Pancreas (tissue), 10 donors: Measurements from ENCODE around the gene CCL1. TPM values are rescaled to one million over a fixed set of nuclear protein-coding genes. Genes with fewer than 3 reads are reported as not detected.

ENCODE experiments used
- ATAC-seq, 4 donors: fragments of 200-7000 bp; cut with Tn5 transposase; one replicate each; pipeline versions ENCODE4 v1.8.0 to v1.9.1; 2020; ENCODE audit warnings: mild to moderate bottlenecking in 4 of 4, moderate library complexity in 4 of 4
- DNase-seq, 6 donors: peaks; one replicate each; pipeline ENCODE4 v3.0.0-alpha.2; 2020
- FAIRE-seq: peaks from 2 replicates; lab custom pipeline; 2012; peaks lifted over from hg19 to GRCh38; lab: Jason Lieb, UNC
- H3K27ac ChIP-seq, 4 donors: fragments of 200-600 bp; sonication (generic); 1 replicate in 3 of 4; 2 replicates in 1 of 4; pipeline versions ENCODE4 v1.5.0 to v1.8.0; 2020
- H3K27me3 ChIP-seq, 4 donors: fragments of 200-600 bp; one replicate each; pipeline ENCODE4 v1.8.0; 2021
- H3K36me3 ChIP-seq, 3 donors: fragments of 200-600 bp; sonication (generic) in 1 of 3; one replicate each; pipeline versions ENCODE4 v1.5.0 to v1.8.0; 2020 to 2021
- H3K4me1 ChIP-seq, 3 donors: fragments of 200-600 bp; one replicate each; pipeline ENCODE4 v1.8.0; 2021
- H3K4me3 ChIP-seq, 4 donors: fragments of 200-600 bp; sonication (generic) in 2 of 4; one replicate each; pipeline versions ENCODE4 v1.5.0 to v1.8.0; 2020 to 2021
- H3K9me3 ChIP-seq, 4 donors: fragments of 200-600 bp; one replicate each; pipeline ENCODE4 v1.8.0; 2021
- CTCF ChIP-seq, 4 donors: fragments of 200-600 bp; sonication (generic) in 3 of 4; IDR thresholded peaks; one replicate each; pipeline versions ENCODE4 v1.5.0 to v1.8.0; 2021; ENCODE audit warnings: antibody characterized with exemption in 4 of 4
- WGBS, 2 donors: extraction: QIAGEN DNeasy Blood & Tissue Kit; methylation state at CpG; one replicate each; pipeline ENCODE4 v1.1.7; 2013; 5-methylcytosine and 5-hydroxymethylcytosine counted together
- intact Hi-C, 3 donors: fragments of 100-400 bp; cut with DNase I; formaldehyde crosslinking; loops; one replicate each; pipeline versions ENCODE4 v1.11.1 to v1.14.2; 2022
- polyA plus RNA-seq, 2 donors: library from polyadenylated mRNA; stranded (reverse); fragments of 200-250 nt; gene quantifications; one replicate each; pipeline ENCODE4 v1.2.3, GENCODE V29; 2013
- total RNA-seq, 6 donors: library from RNA; stranded (reverse); fragmentation: NEBNext Ultra II Directional in 4 of 6; extraction: Animal tissue kit (Norgen Biotek cat#: 25700) in 4 of 6; gene quantifications; one replicate each; pipeline versions ENCODE4 v1.2.1 to v1.2.4, GENCODE V29; 2021 to 2023
- donor health status: healthy with polysubstance abuse.
- donor health status: DM: no; HTN: no; CAD: no; lungs with moderate emphysema.
- donor health status: DM: no; HTN: no; CAD: no.
- donor health status: control.
- donor health status: control.
- donor health status: Bipolar disorder and iron deficiency.
- donor health status: DM: yes; HTN: yes; CAD: no.
- donor health status: DM: no; HTN: no; CAD: no.
- donor health status: DM: no; HTN: no; CAD: no.
- donor health status: DM: yes; HTN: yes; CAD: no.

Gene CCL1
- total and polyA plus RNA-seq, 8 donors, result not detected

DNA sequence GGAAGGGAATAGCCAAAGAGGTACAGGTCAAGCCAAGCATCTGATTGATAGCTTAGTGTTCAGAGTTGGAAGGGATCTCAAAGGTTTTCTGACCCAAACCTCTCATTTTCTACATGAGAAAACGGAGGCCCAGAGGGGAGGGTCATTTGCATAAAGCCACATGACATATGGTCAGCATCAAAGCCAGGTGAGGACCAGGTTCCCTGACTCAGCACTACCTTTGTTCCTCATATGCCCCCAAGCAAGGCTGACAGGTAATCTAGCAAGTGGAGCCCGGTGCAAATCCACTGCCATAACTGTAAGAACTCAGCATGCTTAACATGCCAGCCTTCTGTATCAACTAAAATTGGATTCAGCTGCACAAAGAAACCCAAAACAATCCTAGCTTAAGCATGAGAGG lies 28.2 kb upstream of the CCL1 start:
- H3K4me1 ChIP-seq, result peaks cover 0 to under 1% (median 0%) of the 10 kb centered on the region in 3 donors
- ATAC-seq (no peak), FAIRE-seq (no peak), DNase-seq (no peak)
- H3K36me3 ChIP-seq, result no peaks in the 10 kb centered on the region
- H3K27me3 ChIP-seq, result no peaks in the 10 kb centered on the region
- 56 to 58% methylated on average over 2 of the region's 2 CpGs for WGBS, 2 donors
- no peak for TF ChIP-seq CTCF (IDR thresholded peaks at IDR 0.05)
- H3K27ac ChIP-seq, result no peak overlapping the region
- intact Hi-C loops, result no loop called here
- H3K9me3 ChIP-seq, result no peaks in the 10 kb centered on the region
- H3K4me3 ChIP-seq, result no peak overlapping the region

DNA sequence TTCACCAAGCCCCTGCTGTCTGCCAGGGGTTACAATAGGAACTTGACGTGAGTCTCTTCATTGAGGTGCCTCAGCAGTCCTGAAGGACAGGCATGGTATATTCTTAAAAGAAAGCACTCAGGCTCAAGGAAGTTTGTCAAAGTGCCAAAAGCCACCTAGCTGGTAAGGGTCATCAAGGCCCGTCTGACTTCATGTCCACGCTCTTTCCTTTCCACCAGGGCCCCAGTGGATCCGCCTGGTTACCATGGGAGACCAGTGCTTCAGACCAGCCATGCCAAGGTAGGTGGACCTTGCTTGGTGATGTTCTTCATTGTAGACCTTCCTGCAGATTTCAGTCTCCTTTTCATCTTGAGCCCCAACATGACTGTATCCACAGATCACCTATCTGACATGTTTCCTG lies 27.6 kb upstream of the CCL1 start:
- ATAC-seq, result no peak
- Histone ChIP-seq H3K36me3 (no peaks in the 10 kb centered on the region), H3K4me1 (no peaks in the 10 kb centered on the region), H3K4me3 (no peak overlapping the region), H3K27ac (no peak overlapping the region), H3K27me3 (no peaks in the 10 kb centered on the region), H3K9me3 (no peaks in the 10 kb centered on the region)
- FAIRE-seq, result no peak
- 62 to 68% methylated on average over 4 of the region's 4 CpGs for WGBS, 2 donors
- TF ChIP-seq CTCF (IDR thresholded peaks at IDR 0.05), result no peak
- DNase-seq, result no peak
- intact Hi-C loops, result no loop called here

GRCh38 chr17:34389126-34389750 lies 26.2 kb upstream of the CCL1 start:
- FAIRE-seq, result no peak
- Histone ChIP-seq H3K4me1 (no peaks in the 10 kb centered on the region), H3K27ac (no peak overlapping the region), H3K36me3 (no peaks in the 10 kb centered on the region), H3K27me3 (no peaks in the 10 kb centered on the region), H3K9me3 (no peaks in the 10 kb centered on the region), H3K4me3 (no peak overlapping the region)
- DNase-seq, result no peak
- no peak for ATAC-seq
- TF ChIP-seq CTCF (IDR thresholded peaks at IDR 0.05), result no peak
- 48 to 57% methylated on average over 6 of the region's 6 CpGs for WGBS, 2 donors
- intact Hi-C loops, result no loop called here

DNA sequence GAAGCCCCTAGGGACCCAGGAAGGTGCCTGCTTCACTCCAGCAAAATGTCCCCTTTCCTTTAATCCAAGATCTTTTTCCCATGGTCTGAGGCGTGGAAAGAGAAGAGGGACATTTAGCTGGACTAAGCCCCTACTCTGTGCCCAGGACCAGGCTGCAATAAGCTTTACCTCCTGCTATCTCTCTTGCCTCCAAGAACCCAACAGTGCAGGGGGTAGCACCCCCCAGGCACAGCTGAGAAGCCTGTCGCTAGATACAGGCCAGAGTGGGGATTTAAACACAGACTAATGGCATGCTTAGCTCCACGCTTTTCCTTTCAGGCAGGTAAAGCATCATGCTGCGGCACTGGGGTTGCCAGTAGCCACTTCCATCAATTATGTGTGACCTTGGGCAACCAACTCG lies 24.5 kb upstream of the CCL1 start:
- FAIRE-seq (no peak), DNase-seq (no peak), ATAC-seq (no peak)
- TF ChIP-seq CTCF (IDR thresholded peaks at IDR 0.05), result no peak
- Histone ChIP-seq H3K27me3 (no peaks in the 10 kb centered on the region), H3K4me3 (no peak overlapping the region), H3K27ac (no peak overlapping the region), H3K4me1 (no peaks in the 10 kb centered on the region), H3K9me3 (no peaks in the 10 kb centered on the region), H3K36me3 (no peaks in the 10 kb centered on the region)
- intact Hi-C loops, result no loop called here
- 50% methylated on average over 5 of the region's 5 CpGs for WGBS, 2 donors

- H3K27me3 ChIP-seq, result no peaks in the 10 kb centered on the region
- no peak overlapping the region for H3K4me3 ChIP-seq
- WGBS, 2 donors, result 64 to 68% methylated on average over 5 of the region's 5 CpGs
- no peak overlapping the region for H3K27ac ChIP-seq
- no peak for TF ChIP-seq CTCF (IDR thresholded peaks at IDR 0.05)
- peak in 2 of 4 donors; percentile 40 to 54 for ATAC-seq
- FAIRE-seq, result no peak
- no peaks in the 10 kb centered on the region for H3K9me3 ChIP-seq
- H3K4me1 ChIP-seq, result no peaks in the 10 kb centered on the region
- intact Hi-C loops, result no loop called here
- no peak for DNase-seq
- H3K36me3 ChIP-seq, result no peaks in the 10 kb centered on the region
These were observed 23.9 kb upstream of the CCL1 start for GRCh38 chr17:34386697-34387550.
